H1 (cell line): ENCODE measurements around the gene MOB2. TPM values are rescaled to one million over a fixed set of nuclear protein-coding genes. Genes with fewer than 3 reads are reported as not detected.

Experiments used
- polyA plus RNA-seq, 7 experiments: library from polyadenylated mRNA; depleted of rRNA in 3 of 7; stranded (reverse) in 5 of 7; unstranded in 2 of 7; fragments of >200 nt in 5 of 7; fragments of 200-250 nt in 2 of 7; gene quantifications; 1 replicate in 5 of 7; 2 replicates in 1 of 7; 4 replicates in 1 of 7; pipeline versions ENCODE4 v1.2.1 to v1.2.3, GENCODE V29; 2011 to 2013; ENCODE audit warnings: missing spikeins in 2 of 7, mixed read lengths in 2 of 7
- total RNA-seq: library from RNA; stranded (reverse); fragmentation: NEBNext Ultra II Directional; extraction: Animal tissue kit (Norgen Biotek cat#: 25700); gene quantifications from 2 replicates; pipeline ENCODE4 v1.2.1, GENCODE V29; 2021

The MOB2 gene
- total and polyA plus RNA-seq, 2 of the 8 experiments (the other 6 are each of a cell fraction or from before 2014, with no cell fraction given), result 18.6 to 28.2 TPM

Other genes with a start within 250 kb of the MOB2 start
- gene TOLLIP, start 177.1 kb downstream of the MOB2 start, total RNA-seq, result 23.7 and 28.1 TPM in 2 replicates
- gene TOLLIP, start 177.1 kb downstream of the MOB2 start, polyA plus RNA-seq (2011; rRNA removed), result 34.7 and 43.8 TPM in 2 replicates
- 26.2 and 27.1 TPM in 2 replicates for gene BRSK2, start 96.8 kb downstream of the MOB2 start, total RNA-seq
- 17.3 and 23.9 TPM in 2 replicates for gene BRSK2, start 96.8 kb downstream of the MOB2 start, polyA plus RNA-seq (2011; rRNA removed)
- 2.1 and 2.8 TPM in 2 replicates for gene DUSP8, start 85.5 kb upstream of the MOB2 start, total RNA-seq
- gene DUSP8, start 85.5 kb upstream of the MOB2 start, polyA plus RNA-seq (2011; rRNA removed), result 3.6 and 4.1 TPM in 2 replicates
- gene KRTAP5-1, start 98.5 kb upstream of the MOB2 start, total RNA-seq, result not detected in 2 replicates
- gene KRTAP5-1, start 98.5 kb upstream of the MOB2 start, polyA plus RNA-seq (2011; rRNA removed), result not detected in 2 replicates
- not detected in 2 replicates for gene KRTAP5-2, start 111.5 kb upstream of the MOB2 start, total RNA-seq
- not detected in 2 replicates for gene KRTAP5-2, start 111.5 kb upstream of the MOB2 start, polyA plus RNA-seq (2011; rRNA removed)
- gene KRTAP5-3, start 121.7 kb upstream of the MOB2 start, total RNA-seq, result not detected in 2 replicates
- not detected in 2 replicates for gene KRTAP5-3, start 121.7 kb upstream of the MOB2 start, polyA plus RNA-seq (2011; rRNA removed)
- gene KRTAP5-4, start 135.4 kb upstream of the MOB2 start, total RNA-seq, result not detected in 2 replicates
- not detected in 2 replicates for gene KRTAP5-4, start 135.4 kb upstream of the MOB2 start, polyA plus RNA-seq (2011; rRNA removed)
- not detected in 2 replicates for gene KRTAP5-5, start 143.0 kb upstream of the MOB2 start, total RNA-seq
- 0.09 TPM in 1 of 2 replicates, not detected in the other for gene KRTAP5-5, start 143.0 kb upstream of the MOB2 start, polyA plus RNA-seq (2011; rRNA removed)
- not detected in 2 replicates for gene KRTAP5-6, start 210.4 kb upstream of the MOB2 start, total RNA-seq
- not detected in 2 replicates for gene KRTAP5-6, start 210.4 kb upstream of the MOB2 start, polyA plus RNA-seq (2011; rRNA removed)